ENCODE data around the gene ITGB3. TPM values are rescaled to one million over a fixed set of nuclear protein-coding genes. Genes with fewer than 3 reads are reported as not detected.

The ITGB3 gene
- total and polyA plus RNA-seq, 9 of the 15 experiments (the other 6 are each of a cell fraction or from before 2014, with no cell fraction given), result 0.08 to 2.6 (median 0.62) TPM; not detected in 1

DNA sequence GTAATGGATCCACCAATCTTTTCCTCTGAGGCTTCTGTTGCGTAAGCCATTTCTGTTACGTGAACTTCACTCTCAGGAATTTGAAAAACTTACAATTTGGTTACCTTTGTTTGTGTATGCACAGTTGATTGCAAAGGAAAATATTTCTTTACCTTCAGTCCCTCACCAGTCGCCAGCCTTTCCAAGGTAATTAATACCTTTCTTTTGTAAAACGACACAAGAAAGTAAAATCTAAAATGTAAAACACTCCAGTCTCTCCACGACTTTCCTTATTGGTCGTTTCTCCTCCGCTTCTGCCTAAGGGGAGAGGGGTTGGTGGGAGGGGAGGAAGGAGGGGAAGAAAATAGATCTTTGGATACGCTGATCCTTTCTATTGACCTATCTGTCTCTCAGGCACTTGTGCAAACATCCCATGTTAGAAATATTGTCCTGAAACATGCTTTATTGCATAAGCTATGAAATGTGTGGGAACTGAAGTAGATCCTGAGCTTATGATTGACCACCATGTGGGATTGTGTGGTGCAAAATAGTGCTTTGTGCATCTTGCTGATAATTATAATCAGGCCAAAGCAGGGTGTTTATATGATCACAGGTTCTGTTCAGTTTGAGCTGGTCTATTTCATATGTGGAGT, 37.7 kb downstream of the ITGB3 start (continued):
- TF ChIP-seq ZFP30 (CRISPR knock-in tag; IDR thresholded peaks at IDR 0.05; ENCODE audit: borderline replicate concordance) (no peak), NR2C2 (CRISPR knock-in tag; IDR thresholded peaks at IDR 0.05) (no peak), NR2C2 (tag; IDR thresholded peaks at IDR 0.05) (no peak), HNRNPUL1 (IDR thresholded peaks at IDR 0.05; ENCODE audit: low read length) (no peak), ZC3H8 (IDR thresholded peaks at IDR 0.05) (no peak), MYBL2 (IDR thresholded peaks at IDR 0.05; ENCODE audit: low read depth) (no peak), MYBL2 (CRISPR knock-in tag; IDR thresholded peaks at IDR 0.05; ENCODE audit: borderline replicate concordance) (no peak), POU5F1 (IDR thresholded peaks at IDR 0.05; ENCODE audit: borderline replicate concordance, low read depth, low read length, partially characterized antibody) (no peak), ZNF23 (CRISPR knock-in tag; IDR thresholded peaks at IDR 0.05) (no peak)
- TF ChIP-seq, protein P1, sequence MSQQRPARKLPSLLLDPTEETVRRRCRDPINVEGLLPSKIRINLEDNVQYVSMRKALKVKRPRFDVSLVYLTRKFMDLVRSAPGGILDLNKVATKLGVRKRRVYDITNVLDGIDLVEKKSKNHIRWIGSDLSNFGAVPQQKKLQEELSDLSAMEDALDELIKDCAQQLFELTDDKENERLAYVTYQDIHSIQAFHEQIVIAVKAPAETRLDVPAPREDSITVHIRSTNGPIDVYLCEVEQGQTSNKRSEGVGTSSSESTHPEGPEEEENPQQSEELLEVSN (IDR thresholded peaks at IDR 0.05; ENCODE audit: borderline replicate concordance in 1 of 2, extremely low read depth in 1 of 2, insufficient read depth in 1 of 2, insufficient read length in 1 of 2, low read depth in 1 of 2, low read length in 1 of 2, poor library complexity in 1 of 2, severe bottlenecking in 1 of 2), result no peak
